GM18909 (cell line): ENCODE measurements around the gene CDKN1C.

ENCODE experiments used
- ATAC-seq: cut with Tn5 transposase; IDR thresholded peaks from one replicate; pipeline ENCODE4 v1.9.1; 2021; ENCODE audit warnings: mild to moderate bottlenecking; ENCODE audit not compliant: unreplicated experiment, poor library complexity

CDKN1C gene

DNA sequence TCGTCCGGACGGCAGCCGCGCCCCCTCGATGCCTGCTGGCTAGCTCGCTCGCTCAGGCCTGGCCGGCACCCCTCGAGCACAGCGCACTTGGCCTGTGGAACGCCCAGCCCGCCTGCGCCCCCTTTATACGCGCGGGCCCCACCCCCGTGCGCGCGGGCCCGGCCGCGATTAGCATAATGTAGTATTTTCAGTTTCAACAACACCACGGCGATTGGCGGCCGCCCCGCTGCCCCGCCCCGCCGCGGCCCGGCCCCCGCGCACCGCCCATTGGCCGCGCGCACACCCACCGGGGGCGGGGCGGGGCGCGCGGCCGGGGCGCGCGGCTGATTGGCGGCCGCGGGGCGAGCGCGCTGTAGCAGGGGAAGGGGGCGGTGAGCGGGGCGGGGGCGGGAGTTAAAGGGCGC is at the start of gene CDKN1C:
Gene CDKN1C (minus strand): TSS at position 98 of the 404 bp plus-strand sequence. CDS start 319 bp downstream, outside the sequence.
- peak; percentile 71 for ATAC-seq

DNA sequence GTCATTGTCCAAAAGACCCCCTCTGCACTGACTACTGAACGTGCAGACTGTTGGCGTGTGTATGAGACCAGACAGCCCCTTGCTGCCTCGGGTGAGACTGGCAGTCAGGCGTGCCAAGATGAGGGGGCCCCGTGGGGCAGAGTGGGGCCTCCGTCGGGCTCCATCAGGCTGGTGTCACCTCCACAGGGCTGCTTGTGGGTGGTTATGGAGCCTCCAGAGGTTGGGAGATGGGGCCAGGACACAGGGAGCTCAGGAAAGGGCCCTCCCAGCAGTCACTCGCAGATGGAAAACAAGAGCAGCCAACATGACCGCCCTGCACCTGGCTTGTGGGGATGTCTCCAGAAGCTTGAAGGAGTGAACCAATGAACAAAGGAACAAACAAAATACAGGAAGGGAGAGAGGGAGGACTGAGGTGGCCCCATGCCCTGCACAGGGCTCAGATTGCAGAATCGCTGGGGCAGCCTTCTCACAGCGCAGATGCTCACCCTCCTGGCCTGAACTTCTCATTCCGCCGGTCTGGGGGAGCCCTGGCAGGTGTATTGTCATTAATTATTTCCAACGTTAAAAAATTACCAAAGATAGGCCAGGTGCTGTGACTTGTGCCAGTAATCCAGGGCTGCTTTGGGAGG is 49.1 kb upstream of the CDKN1C start:
- ATAC-seq: no peak

DNA sequence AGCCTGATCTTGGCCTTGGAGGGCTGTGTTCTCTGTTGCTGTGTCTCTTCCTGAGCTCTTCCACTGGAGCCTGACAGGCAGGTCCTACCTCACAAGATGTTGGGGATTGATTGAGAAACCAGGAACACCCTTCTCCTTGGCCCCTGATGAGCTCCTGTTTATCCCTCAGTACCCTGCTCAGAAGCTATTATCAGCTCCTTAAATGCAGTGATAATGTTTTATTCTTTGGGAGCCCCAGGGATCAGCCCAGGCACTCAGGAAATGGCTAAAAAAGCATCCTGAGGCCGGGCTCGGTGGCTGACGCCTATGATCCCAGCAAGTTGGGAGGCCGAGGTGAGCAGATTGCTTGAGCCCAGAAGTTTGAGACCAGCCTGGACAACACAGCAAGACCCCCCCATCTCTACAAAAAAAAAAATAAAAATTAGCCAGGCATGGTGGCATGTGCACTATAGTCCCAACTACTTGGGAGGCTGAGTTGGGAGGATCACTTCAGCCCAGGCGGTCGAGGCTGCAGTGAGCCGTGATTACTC is 48.5 kb upstream of the CDKN1C start:
- ATAC-seq: no peak

DNA sequence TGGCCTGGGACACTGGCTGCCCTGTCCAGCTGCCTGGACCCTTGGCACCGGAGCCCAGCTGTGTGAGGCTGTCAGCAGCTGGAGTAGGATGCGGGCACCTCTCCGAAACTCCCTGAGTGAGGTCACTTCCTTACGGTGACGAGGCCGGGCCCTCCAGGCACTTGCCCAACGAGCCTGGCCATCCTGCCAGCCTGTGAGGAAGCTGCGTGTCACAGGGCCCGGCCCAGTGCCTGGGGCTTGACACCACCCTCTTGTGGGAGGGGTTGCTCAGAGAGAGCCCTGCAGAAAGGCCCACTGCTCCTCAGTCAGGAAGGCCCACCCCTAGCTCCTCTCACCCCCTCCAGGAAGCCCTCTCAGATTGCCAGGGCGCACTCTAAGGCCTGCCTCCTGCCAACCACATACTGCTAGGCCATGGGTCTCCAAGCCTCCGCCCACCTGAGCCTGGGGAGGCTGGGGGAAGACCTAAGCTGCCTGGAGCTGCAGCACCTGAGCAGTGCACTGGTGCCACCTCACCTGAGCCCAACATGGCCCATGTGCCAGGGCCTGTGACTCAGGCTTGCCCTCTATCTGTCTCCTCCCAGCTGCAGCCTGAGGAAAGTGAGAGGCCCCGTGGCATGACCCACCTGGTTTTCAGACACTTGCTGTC is 47.9 kb upstream of the CDKN1C start:
- ATAC-seq: peak; percentile 47

DNA sequence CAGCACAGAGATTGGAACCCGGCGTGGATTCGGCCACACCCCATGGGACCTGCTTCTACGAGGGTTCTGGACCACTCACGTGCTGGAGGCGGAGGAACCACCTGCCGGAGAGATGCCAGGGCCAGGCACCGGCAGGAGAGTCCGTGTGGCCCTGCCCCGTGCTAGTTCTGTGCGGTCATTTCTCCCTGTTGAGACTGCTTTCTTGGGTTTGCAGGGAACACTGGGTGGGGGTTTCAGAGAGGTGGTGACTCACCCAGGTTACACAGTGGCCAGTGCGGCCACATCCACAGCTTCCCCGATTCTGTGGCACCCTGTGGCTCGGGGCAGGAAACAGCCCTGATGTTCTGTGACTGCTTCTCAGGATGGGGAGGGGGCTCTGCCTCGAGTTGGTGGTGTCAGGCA is 47.3 kb upstream of the CDKN1C start:
- ATAC-seq: no peak

DNA sequence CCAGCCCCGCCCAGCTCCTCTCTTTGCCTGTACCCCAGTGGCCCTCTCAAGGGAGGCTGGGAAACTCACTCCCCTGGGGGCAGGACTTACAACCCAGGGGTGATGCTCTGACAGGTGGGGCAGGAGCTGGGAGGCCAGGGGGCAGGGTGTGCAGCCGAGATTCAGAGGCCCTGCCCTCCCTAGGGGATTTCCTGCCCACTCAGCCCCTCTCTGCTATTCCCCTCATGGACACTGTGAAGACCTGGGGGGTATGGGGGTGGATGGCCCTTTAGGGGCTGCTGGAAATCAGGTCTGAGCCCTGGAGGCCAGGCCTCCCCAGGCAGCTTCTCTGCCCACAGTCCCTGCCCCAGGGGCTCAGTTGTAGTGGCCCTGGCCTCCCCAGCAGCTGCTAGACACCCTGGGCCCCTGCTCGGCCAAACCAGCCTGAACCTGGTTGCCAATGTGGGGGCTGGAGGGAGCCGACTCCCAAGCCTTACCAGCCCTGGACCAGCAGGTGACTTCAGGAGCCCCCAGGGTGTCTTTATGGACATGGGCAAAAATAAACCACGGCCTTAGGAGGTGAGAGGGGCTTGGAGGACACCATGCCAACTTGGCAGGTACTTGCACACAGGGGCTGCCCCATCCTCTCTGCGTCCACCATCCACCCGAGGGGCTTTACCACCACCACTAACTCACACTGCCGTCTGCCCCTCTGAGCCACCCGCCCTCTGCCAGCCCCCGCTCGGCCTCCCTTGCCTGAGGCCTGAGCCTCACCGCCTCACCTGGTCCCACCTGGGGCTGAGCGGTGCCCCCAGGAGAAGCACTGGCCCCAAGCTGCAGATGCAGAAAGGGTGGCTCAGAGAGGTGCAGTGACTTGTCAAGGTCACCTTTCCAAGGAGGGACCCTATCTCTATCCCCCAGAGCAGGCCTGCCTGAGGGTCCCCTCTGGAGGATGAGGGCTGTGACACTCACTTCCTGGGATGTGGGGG is 46.5 kb upstream of the CDKN1C start:
- ATAC-seq: no peak

DNA sequence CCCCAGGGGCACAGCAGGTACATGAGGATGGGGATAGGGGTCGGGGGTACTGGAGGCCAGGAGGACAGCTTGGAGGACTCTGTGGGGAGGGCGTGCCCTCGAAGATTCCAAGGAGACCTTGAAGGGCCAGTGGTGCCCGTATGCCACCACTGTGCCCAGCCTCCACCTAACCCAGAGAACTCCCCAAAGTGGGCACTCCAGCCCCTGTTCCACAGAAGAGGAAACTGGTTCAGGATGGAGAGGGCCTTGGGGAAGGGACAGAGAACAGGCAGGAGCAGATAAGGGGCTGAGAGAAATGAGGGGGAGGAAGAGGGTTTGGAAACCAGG is 45.8 kb upstream of the CDKN1C start:
- ATAC-seq: no peak

DNA sequence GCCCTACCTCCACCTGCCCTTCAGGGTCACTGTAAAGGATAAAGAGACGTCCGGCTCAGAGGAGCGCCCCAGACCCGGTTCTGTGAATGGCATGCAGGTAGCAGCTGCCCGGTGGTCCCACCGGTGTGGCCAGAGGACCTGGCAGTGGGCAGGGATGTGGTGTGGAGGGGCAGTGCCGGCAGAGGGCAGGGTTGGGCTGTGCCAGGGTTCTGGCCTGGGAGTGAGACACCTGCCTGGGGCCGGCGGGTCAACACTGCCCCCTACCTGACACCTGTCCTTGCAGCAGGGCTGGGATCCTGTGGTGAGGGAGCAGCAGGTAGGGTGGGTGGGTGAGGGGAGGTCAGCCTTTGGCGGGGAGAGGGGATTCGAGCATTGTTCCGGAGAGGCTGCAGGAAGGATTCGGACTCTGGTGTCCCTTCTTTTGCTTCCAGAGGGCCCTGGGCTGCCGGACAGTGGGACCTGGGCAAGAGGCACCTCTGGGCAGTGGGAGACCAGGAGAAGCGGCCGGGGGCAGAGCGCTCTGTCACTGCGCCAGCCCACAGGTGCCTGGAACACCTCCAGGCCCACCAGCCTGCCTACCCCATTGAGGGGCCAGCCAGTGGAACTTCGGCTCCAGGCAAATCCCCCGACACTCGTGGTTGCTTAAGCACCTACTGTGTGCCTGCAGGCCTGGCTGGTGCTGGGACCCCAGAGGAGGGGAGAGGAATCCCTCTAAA is 45.3 kb upstream of the CDKN1C start:
- no peak for ATAC-seq

DNA sequence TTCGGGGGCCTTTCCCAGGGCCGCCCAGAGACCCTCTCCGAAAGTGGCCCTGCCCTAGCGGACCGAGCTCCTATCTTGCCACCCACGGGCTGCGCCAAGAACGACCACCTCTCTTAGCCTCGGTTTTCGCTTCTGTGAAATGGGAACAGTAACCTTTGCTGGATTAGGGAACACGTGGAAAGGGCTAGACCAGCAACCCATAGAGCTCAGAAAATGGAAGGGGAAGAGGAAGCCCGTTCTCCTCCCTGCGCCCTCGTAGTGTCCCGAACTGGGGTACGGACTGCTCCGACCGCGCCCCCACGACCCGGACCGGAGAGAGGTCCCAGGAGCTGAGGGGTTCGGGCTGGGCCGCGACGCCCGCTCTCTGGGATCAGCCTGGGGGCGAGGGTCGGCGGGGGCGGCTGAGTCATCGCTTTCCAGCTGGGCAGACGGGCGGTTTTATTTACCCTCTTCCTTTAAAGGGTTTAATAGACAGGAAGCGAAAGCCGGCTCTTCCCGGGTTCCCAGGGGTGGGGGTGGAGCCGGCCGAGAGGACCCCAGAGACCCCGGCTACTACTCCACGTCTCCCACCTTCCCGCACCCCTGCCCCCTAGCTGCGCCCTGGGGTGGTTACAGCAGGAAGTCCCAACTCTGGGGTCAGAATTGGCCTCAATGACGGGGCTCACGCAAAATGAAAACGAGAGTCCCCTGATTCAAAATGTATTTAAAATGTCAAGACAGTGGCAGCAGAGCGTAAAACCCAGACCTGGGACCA is 44.6 kb upstream of the CDKN1C start:
- ATAC-seq: no peak

DNA sequence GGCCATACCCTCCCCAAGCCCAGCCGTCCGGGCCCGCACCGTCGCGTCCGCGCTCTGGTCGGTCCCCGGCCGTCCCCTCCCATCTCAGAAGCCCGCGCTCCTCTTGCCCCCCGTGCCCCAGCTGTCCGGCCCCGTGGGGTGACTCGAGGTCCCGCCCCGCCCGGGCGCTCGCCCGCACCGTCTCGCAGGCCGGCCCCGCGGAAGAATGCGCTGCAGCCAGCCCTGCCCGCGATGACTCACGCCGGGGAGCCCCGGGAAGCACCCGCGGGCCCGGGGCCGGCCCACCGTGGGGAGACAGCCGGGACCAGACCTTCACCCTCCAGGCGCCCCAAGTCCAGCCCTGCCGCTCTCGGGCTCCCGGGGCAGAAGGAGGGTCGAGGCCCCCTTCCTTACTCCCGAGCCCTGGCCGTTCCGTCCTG is 44.0 kb upstream of the CDKN1C start:
- no peak for ATAC-seq

DNA sequence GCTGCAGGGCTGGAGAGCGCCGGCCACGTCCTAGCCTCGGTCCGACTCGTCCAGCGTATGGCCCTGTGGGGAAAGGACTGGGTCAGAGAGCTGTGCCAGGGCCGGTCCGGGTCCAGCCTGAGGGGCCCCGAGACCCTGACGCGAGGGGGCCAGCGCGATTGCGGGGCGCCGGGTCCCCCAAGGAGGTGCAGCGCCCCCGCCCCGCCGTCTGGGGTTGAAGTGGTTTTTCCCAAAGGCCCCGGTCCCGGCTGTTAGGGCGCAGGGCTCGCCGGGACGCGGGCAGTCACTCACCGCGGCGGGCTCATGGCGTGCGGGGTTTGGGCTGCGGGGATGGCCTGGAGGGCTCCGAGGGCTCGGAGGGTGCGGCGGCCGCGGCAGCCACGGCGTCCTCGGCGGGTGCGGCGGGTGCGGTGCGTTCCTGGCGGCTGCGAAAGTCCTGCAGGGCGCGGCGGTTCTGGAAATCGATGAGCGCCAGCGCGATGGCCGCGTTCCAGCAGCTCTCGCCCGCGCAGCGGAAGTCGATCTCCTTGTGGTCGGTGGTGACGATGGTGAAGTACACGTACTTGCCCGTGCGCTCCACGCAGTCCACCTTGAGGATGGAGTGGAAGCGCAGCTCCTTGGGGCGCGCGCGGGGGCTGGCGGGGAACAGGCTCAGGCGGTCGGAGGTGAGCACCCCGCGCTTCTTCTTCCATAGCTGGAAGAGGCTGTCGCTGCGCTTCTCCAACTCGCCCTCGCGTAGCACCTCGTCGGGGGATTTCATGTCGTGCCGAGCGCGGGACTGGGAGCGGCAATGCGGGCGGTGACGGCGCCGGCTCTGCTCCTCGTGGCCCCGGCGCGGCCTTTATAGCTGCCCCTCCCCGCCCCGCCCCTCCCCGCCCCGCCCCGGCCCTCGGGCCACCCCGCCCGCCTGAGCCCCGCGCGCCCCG is 43.3 kb upstream of the CDKN1C start, which contains the start of gene PHLDA2:
Gene PHLDA2 (minus strand): TSS at position 816 of the 926 bp plus-strand sequence. CDS start 56 bp downstream, at position 760.
- ATAC-seq: no peak

DNA sequence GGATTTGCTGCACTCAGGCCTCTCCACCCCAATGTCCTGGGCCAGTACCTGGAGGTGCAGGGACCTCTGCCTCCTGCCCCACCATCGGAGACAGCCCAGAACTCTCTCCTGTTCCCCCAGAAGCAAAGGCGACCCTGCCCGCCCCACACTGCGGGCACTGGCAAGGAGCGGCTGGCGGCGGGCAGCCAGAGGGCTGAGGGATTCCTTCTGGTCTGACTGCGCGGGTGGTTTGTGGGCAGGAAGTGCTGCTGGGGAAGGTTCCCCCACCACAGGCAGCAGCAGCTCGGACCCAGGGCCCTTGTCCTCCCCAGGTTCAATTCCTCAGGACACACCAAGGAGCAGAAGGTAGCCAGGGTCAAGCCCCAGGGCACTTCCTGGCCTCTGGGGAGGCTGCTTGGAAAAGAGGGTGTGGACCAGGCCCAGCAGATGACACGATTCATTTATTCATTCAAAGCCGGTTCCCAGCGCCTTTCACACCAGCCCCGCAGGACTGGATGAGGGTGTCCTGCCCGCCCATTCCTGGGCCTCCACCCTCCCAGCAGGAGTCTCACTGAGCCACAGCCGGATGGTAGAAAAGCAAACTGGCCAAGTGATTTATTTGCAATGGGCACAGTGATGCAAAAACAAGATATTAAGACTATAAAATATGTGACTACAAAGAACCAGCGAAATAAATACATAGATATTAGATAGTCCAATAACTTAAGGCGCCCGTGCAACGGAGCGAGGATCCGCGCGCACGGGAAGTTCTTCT is 42.5 kb upstream of the CDKN1C start:
- ATAC-seq: no peak

DNA sequence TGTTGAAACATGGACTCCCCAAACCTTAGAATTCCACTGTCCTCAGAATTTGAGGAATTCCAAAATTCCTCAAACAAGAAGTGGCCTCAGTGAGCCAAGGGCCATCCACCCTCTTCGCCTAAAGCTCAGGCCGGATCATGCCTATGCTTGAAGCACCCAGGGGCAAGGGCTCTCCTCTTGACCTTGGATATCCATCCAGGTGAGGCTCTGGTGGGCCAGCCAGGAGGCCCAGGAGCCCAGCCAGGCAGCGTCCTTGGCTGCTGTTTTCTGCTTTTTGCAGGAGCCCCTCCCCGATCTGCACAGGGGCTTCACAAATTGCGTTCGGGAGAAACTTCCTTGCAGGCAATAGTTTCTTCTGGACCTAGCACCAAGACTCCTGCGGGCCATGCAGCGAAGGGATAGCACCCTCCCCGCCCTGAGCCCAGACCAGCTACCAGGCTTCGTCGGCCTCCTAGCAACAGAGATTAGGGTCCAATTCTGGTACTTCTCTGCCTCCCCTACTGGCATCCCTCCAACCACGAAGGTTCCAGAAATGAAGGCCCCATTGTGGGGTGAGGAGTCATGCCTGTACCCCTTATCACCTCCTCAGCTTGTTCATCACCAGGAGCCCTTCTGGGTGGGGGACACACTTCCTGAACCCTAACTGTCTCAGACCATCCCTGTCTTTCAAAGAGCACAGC is 41.7 kb upstream of the CDKN1C start:
- ATAC-seq: no peak

DNA sequence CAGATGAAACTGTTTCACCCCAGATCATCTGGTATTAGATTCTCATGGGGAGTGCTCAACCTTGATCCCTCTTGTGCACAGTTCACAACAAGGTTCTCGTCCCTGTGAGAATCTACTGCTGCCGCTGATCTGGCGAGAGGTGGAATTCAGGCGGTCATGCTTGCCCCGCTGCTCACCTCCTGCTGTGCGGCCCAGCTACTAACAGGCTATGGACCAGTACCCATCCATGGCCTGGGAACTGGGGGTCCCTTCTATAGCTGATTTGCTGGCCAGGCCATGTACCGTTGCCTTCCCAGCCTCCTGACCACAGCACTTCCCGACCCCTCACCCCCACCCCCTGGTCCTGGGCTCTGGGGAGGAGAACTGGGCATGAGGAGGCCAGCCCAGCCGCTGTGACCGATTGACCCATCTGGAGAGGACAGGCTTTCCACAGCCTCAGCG is 41.1 kb upstream of the CDKN1C start:
- no peak for ATAC-seq

DNA sequence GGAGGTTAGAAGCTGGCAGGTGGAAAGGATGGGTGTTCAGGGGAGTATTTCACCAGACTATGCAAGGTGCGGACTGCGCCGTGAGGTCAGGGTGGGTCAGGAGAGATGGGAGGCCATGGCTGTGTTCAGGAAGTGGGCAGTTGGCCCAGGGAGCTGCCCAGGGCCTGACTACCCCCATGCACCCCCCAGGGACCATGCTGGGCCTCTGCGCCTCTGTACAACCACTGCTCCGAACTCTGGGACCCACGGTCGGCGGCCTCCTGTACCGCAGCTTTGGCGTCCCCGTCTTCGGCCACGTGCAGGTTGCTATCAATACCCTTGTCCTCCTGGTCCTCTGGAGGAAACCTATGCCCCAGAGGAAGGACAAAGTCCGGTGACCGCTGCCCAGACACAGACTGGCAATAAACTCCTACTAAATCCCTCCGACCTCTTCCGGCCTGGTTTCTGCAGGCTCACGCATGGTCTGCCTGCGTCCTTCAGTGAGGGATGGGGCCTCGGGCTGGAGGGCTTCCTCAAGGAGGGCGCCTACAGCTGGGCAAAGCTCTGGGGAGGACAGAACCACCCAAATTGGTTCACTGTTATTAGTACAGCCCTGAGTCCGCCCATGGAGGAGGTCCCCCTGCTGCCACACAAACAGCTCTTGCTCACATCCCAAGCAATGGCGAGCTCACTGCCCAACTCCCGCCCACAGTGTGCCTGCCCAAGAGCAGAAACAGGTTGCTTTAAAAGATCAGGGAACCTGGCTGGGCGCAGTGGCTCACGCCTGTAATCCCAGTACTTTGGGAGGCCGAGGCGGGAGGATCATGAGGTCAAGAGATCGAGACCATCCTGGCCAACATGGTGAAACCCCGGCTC is 39.5 kb upstream of the CDKN1C start:
- ATAC-seq: no peak

DNA sequence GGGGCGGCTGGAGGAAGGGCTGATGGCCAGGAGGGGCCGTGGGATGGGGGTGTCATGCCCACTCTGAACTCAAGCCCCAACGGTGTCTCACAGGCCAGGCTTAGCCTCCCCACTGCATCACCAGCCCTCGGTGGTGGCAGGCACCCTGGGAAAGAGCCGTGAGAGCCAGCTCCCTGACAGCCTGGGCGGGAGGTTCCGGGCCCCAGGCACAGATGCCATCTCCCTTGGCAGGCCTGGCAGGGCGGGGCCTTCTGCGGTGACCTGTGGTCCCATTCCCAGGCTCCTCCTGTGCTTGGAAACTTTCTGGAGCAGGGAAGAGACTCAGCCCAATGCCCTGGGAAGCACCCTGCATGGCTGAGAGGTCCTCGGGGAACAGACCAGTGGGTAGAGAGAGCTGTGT is 38.8 kb upstream of the CDKN1C start:
- ATAC-seq: no peak
